Liver (tissue), 9 donors: ENCODE results near the gene CEP68. TPM values are rescaled to one million over a fixed set of nuclear protein-coding genes. Genes with fewer than 3 reads are reported as not detected.

ENCODE experiments used
- DNase-seq: peaks from one replicate; pipeline ENCODE4 v3.0.0-alpha.2; 2017; ENCODE audit warnings: low spot score
- H3K27ac ChIP-seq, 2 donors: one replicate each; pipeline ENCODE4 v1.7.0; 2013; ENCODE audit warnings: inconsistent platforms in 2 of 2, low read length in 2 of 2, control low read depth in 1 of 2, low read depth in 1 of 2, mild to moderate bottlenecking in 1 of 2
- H3K27me3 ChIP-seq, 4 donors: one replicate each; pipeline versions ENCODE4 v1.6.1 to v1.7.0; 2013; ENCODE audit warnings: low read length in 3 of 4, inconsistent platforms in 1 of 4, mild to moderate bottlenecking in 1 of 4, moderate library complexity in 1 of 4; ENCODE audit not compliant: control insufficient read depth in 4 of 4, insufficient read depth in 4 of 4
- H3K36me3 ChIP-seq, 4 donors: one replicate each; pipeline versions ENCODE4 v1.6.1 to v1.7.0; 2013; ENCODE audit warnings: low read length in 3 of 4, mild to moderate bottlenecking in 3 of 4, low read depth in 1 of 4, moderate library complexity in 1 of 4; ENCODE audit not compliant: control insufficient read depth in 4 of 4, insufficient read depth in 3 of 4
- H3K4me1 ChIP-seq, 4 donors: one replicate each; pipeline versions ENCODE4 v1.6.1 to v1.7.0; 2013; ENCODE audit warnings: low read length in 3 of 4, mild to moderate bottlenecking in 3 of 4, moderate library complexity in 1 of 4; ENCODE audit not compliant: control insufficient read depth in 4 of 4, insufficient read depth in 4 of 4
- H3K4me3 ChIP-seq, 3 donors: one replicate each; pipeline versions ENCODE4 v1.6.1 to v1.7.0; 2013; ENCODE audit warnings: low read length in 3 of 3, control low read depth in 1 of 3, low read depth in 1 of 3, mild to moderate bottlenecking in 1 of 3
- H3K9ac ChIP-seq, 2 donors: one replicate each; pipeline ENCODE4 v1.7.0; 2013; ENCODE audit warnings: low read length in 2 of 2, mild to moderate bottlenecking in 2 of 2, moderate library complexity in 2 of 2, control low read depth in 1 of 2, low read depth in 1 of 2
- H3K9me3 ChIP-seq, 4 donors: one replicate each; pipeline versions ENCODE4 v1.6.1 to v1.7.0; 2013; ENCODE audit warnings: low read length in 3 of 4; ENCODE audit not compliant: control insufficient read depth in 4 of 4
- ATF3 ChIP-seq: IDR thresholded peaks from 2 replicates; pipeline ENCODE4 v1.6.1; 2016; ENCODE audit warnings: antibody characterized with exemption
- CTCF ChIP-seq: fragments of 150-350 bp; IDR thresholded peaks from 2 replicates; pipeline ENCODE4 v1.5.1; 2017; ENCODE audit warnings: improper control_type of control experiment, low read depth, low read length; ENCODE audit not compliant: missing input control
- EGR1 ChIP-seq, 2 donors: IDR thresholded peaks; 2 replicates each; pipeline ENCODE4 v1.6.1; 2016 to 2018; ENCODE audit warnings: antibody characterized with exemption in 2 of 2, low read depth in 2 of 2
- FOXA1 ChIP-seq: IDR thresholded peaks from 2 replicates; pipeline ENCODE4 v1.6.1; 2016; ENCODE audit warnings: antibody characterized with exemption
- FOXA2 ChIP-seq: IDR thresholded peaks from 2 replicates; pipeline ENCODE4 v1.6.1; 2016; ENCODE audit warnings: antibody characterized with exemption
- GABPA ChIP-seq, 2 donors: IDR thresholded peaks in 1 of 2; conservative IDR thresholded peaks in 1 of 2; 2 replicates each; pipeline ENCODE4 v1.6.1; 2016; ENCODE audit warnings: antibody characterized with exemption in 2 of 2, mild to moderate bottlenecking in 1 of 2, moderate library complexity in 1 of 2
- HNF4A ChIP-seq, 2 donors: conservative IDR thresholded peaks; 2 replicates each; pipeline ENCODE4 v1.6.1; 2016; ENCODE audit warnings: antibody characterized with exemption in 2 of 2, mild to moderate bottlenecking in 2 of 2
- HNF4G ChIP-seq: IDR thresholded peaks from 2 replicates; pipeline ENCODE4 v1.6.1; 2016; ENCODE audit warnings: antibody characterized with exemption
- JUND ChIP-seq, 2 donors: IDR thresholded peaks; 2 replicates each; pipeline ENCODE4 v1.6.1; 2016; ENCODE audit warnings: antibody characterized with exemption in 2 of 2
- MAX ChIP-seq: IDR thresholded peaks from 2 replicates; pipeline ENCODE4 v1.6.1; 2016; ENCODE audit warnings: antibody characterized with exemption
- NR2F2 ChIP-seq: IDR thresholded peaks from 2 replicates; pipeline ENCODE4 v1.6.1; 2016; ENCODE audit warnings: antibody characterized with exemption
- RAD21 ChIP-seq, 2 donors: IDR thresholded peaks; 2 replicates each; pipeline ENCODE4 v1.6.1; 2016; ENCODE audit warnings: antibody characterized with exemption in 2 of 2, mild to moderate bottlenecking in 2 of 2
- REST ChIP-seq: IDR thresholded peaks from 2 replicates; pipeline ENCODE4 v1.6.1; 2016; ENCODE audit warnings: antibody characterized with exemption, mild to moderate bottlenecking
- RXRA ChIP-seq, 2 donors: IDR thresholded peaks; 2 replicates each; pipeline ENCODE4 v1.6.1; 2017 to 2018; ENCODE audit warnings: antibody characterized with exemption in 2 of 2, mild to moderate bottlenecking in 1 of 2
- SP1 ChIP-seq: IDR thresholded peaks from 2 replicates; pipeline ENCODE4 v1.6.1; 2018; ENCODE audit warnings: antibody characterized with exemption, mild to moderate bottlenecking
- TAF1 ChIP-seq: conservative IDR thresholded peaks from 2 replicates; pipeline ENCODE4 v1.6.1; 2016; ENCODE audit warnings: antibody characterized with exemption, mild to moderate bottlenecking
- YY1 ChIP-seq: IDR thresholded peaks from 2 replicates; pipeline ENCODE4 v1.6.1; 2016; ENCODE audit warnings: antibody characterized with exemption, mild to moderate bottlenecking
- ZBTB33 ChIP-seq: IDR thresholded peaks from 2 replicates; pipeline ENCODE4 v1.6.1; 2016; ENCODE audit warnings: antibody characterized with exemption
- WGBS: extraction: QIAGEN DNeasy Blood & Tissue Kit; methylation state at CpG from one replicate; pipeline ENCODE4 v1.1.7; 2013; 5-methylcytosine and 5-hydroxymethylcytosine counted together
- polyA plus RNA-seq, 2 donors: library from polyadenylated mRNA; stranded (reverse) in 1 of 2; unstranded in 1 of 2; fragments of 200-250 nt in 1 of 2; fragments of >200 nt in 1 of 2; fragmentation: Nextera tagmentation in 1 of 2; extraction: Ambion mirVana in 1 of 2; gene quantifications; one replicate each; pipeline versions ENCODE4 v1.2.1 to v1.2.3, GENCODE V29; 2013 to 2015
- total RNA-seq, 2 donors: library from RNA; depleted of rRNA; stranded (reverse); fragments of >200 nt; gene quantifications; one replicate each; pipeline ENCODE4 v1.2.3, GENCODE V29; 2014
- donor health status: healthy.
- donor health status: healthy.
- donor health status: healthy.
- donor health status: healthy.
- donor health status: healthy.

The CEP68 gene
- total and polyA plus RNA-seq, 4 donors: 2.1 to 5.8 (median 4.1) TPM

GRCh38 chr2:65069439-65069824, 13.2 kb downstream of the CEP68 start:
- Histone ChIP-seq H3K9me3 (no peaks in the 10 kb centered on the region), H3K27ac (no peak overlapping the region), H3K36me3 (peaks cover 0 to 11% (median 6%) of the 10 kb centered on the region in 4 donors), H3K27me3 (no peaks in the 10 kb centered on the region), H3K9ac (no peak overlapping the region), H3K4me3 (no peak overlapping the region), H3K4me1 (peaks cover 5 to 14% (median 10%) of the 10 kb centered on the region in 4 donors)
- TF ChIP-seq FOXA1 (no peak), TAF1 (no peak), ZBTB33 (no peak), RAD21 (IDR thresholded peaks at IDR 0.05) (no peak)
- DNase-seq: no peak
- 92% methylated on average over 6 of the region's 6 CpGs for WGBS

- no peak overlapping the region for H3K27ac ChIP-seq
- H3K9ac ChIP-seq: no peak overlapping the region
Measured at GRCh38 chr2:65070172-65070830, 14.1 kb downstream of the CEP68 start.

More at GRCh38 chr2:65070172-65070830, 14.1 kb downstream of the CEP68 start:
- 80% methylated on average over 8 of the region's 8 CpGs for WGBS
- no peaks in the 10 kb centered on the region for H3K9me3 ChIP-seq
- no peak overlapping the region for H3K4me3 ChIP-seq
- TF ChIP-seq JUND (IDR thresholded peaks at IDR 0.05): no peak
- TF ChIP-seq SP1: no peak
- no peak for TF ChIP-seq FOXA1
- no peak for TF ChIP-seq NR2F2
- no peak for TF ChIP-seq HNF4A (conservative IDR thresholded peaks at IDR 0.05)
- no peak for TF ChIP-seq RAD21 (IDR thresholded peaks at IDR 0.05)
- TF ChIP-seq GABPA (IDR thresholded peaks at IDR 0.05 in 1 of 2, conservative IDR thresholded peaks at IDR 0.05 in 1 of 2): no peak
- TF ChIP-seq RXRA (IDR thresholded peaks at IDR 0.05): no peak
- TF ChIP-seq EGR1 (IDR thresholded peaks at IDR 0.05; ENCODE audit: low read depth in 2 of 2): no peak
- no peak for TF ChIP-seq TAF1
- TF ChIP-seq MAX: no peak
- TF ChIP-seq ATF3: no peak
- no peak for TF ChIP-seq REST
- no peak for TF ChIP-seq YY1
- TF ChIP-seq CTCF: no peak
- TF ChIP-seq ZBTB33: no peak
- no peak for TF ChIP-seq FOXA2
- no peak for TF ChIP-seq HNF4G
- H3K4me1 ChIP-seq: peaks cover under 1 to 7% (median 3%) of the 10 kb centered on the region in 4 donors
- no peak for DNase-seq
- H3K27me3 ChIP-seq: no peaks in the 10 kb centered on the region
- peaks cover 0 to 11% (median 6%) of the 10 kb centered on the region in 4 donors for H3K36me3 ChIP-seq
